H9 (cell line): Measurements from ENCODE around the gene NACC2. TPM values are rescaled to one million over a fixed set of nuclear protein-coding genes. Genes with fewer than 3 reads are reported as not detected.
A peak's percentile ranks its signal among the peaks of the same experiment; 100 is the strongest.

Experiments used
- DNase-seq: peaks from one replicate; pipeline ENCODE4 v3.0.0-alpha.2; 2017
- H2AFZ ChIP-seq: one replicate; pipeline ENCODE4 v1.6.1; 2013; ENCODE audit warnings: mild to moderate bottlenecking, low read length, control low read depth, moderate library complexity
- H2AK5ac ChIP-seq: 2 replicates; pipeline ENCODE4 v1.6.1; 2013; ENCODE audit warnings: low read length, control low read depth, mixed read lengths; ENCODE audit not compliant: insufficient read length
- H2BK120ac ChIP-seq: one replicate; pipeline ENCODE4 v1.6.1; 2013; ENCODE audit warnings: low read depth, mild to moderate bottlenecking, low read length, control low read depth, inconsistent platforms; ENCODE audit not compliant: poor library complexity, severe bottlenecking
- H2BK12ac ChIP-seq: 2 replicates; pipeline ENCODE4 v1.6.1; 2013; ENCODE audit warnings: low read length, control low read depth, mixed read lengths, low read depth; ENCODE audit not compliant: insufficient read length
- H2BK15ac ChIP-seq: 2 replicates; pipeline ENCODE4 v1.6.1; 2013; ENCODE audit warnings: low read depth, low read length, control low read depth
- H2BK20ac ChIP-seq: one replicate; pipeline ENCODE4 v1.6.1; 2013; ENCODE audit warnings: low read depth, mild to moderate bottlenecking, low read length, control low read depth, inconsistent platforms; ENCODE audit not compliant: poor library complexity, severe bottlenecking
- H2BK5ac ChIP-seq: 2 replicates; pipeline ENCODE4 v1.6.1; 2013; ENCODE audit warnings: low read length, control low read depth, mixed read lengths; ENCODE audit not compliant: insufficient read length
- H3K14ac ChIP-seq: 2 replicates; pipeline ENCODE4 v1.6.1; 2013; ENCODE audit warnings: low read length, control low read depth; ENCODE audit not compliant: insufficient read depth
- H3K18ac ChIP-seq: 2 replicates; pipeline ENCODE4 v1.6.1; 2013; ENCODE audit warnings: low read depth, mild to moderate bottlenecking, mixed read lengths, low read length, control low read depth; ENCODE audit not compliant: insufficient read length
- H3K23ac ChIP-seq: 2 replicates; pipeline ENCODE4 v1.6.1; 2013; ENCODE audit warnings: low read length, control low read depth, mixed read lengths, low read depth; ENCODE audit not compliant: insufficient read length
- H3K23me2 ChIP-seq: 2 replicates; pipeline ENCODE4 v1.6.1; 2013; ENCODE audit warnings: low read depth, mild to moderate bottlenecking, mixed read lengths, low read length, control low read depth; ENCODE audit not compliant: insufficient read length, poor library complexity, severe bottlenecking
- H3K27ac ChIP-seq: 2 replicates; pipeline ENCODE4 v1.5.1; 2013; ENCODE audit warnings: low read length, control low read depth, mixed read lengths, low read depth; ENCODE audit not compliant: insufficient read length
- H3K27me3 ChIP-seq: 2 replicates; pipeline ENCODE4 v1.6.1; 2013; ENCODE audit warnings: low read length, control low read depth, inconsistent platforms; ENCODE audit not compliant: insufficient read depth
- H3K4ac ChIP-seq: 2 replicates; pipeline ENCODE4 v1.6.1; 2013; ENCODE audit warnings: low read depth, mild to moderate bottlenecking, control low read depth, inconsistent platforms, low read length, moderate library complexity
- H3K4me1 ChIP-seq: 2 replicates; pipeline ENCODE4 v1.6.1; 2013; ENCODE audit warnings: low read length, control low read depth, inconsistent platforms; ENCODE audit not compliant: insufficient read depth
- H3K4me2 ChIP-seq: 2 replicates; pipeline ENCODE4 v1.6.1; 2013; ENCODE audit warnings: low read length, control low read depth, mixed read lengths; ENCODE audit not compliant: insufficient read length, insufficient read depth
- H3K56ac ChIP-seq: 2 replicates; pipeline ENCODE4 v1.6.1; 2013; ENCODE audit warnings: low read depth, mild to moderate bottlenecking, mixed read lengths, low read length, control low read depth; ENCODE audit not compliant: insufficient read length
- H3K79me1 ChIP-seq: 2 replicates; pipeline ENCODE4 v1.6.1; 2013; ENCODE audit warnings: low read depth, mild to moderate bottlenecking, moderate library complexity, low read length, control low read depth, inconsistent platforms; ENCODE audit not compliant: insufficient read depth, poor library complexity, severe bottlenecking
- H3K79me2 ChIP-seq: 2 replicates; pipeline ENCODE4 v1.6.1; 2013; ENCODE audit warnings: low read length, control low read depth, inconsistent platforms; ENCODE audit not compliant: insufficient read depth
- H3K9ac ChIP-seq: 2 replicates; pipeline ENCODE4 v1.6.1; 2013; ENCODE audit warnings: low read length, control low read depth, mixed read lengths; ENCODE audit not compliant: insufficient read length; ENCODE audit errors: extremely low read depth
- H3K9me3 ChIP-seq: one replicate; pipeline ENCODE4 v1.6.1; 2013; ENCODE audit warnings: low read depth, low read length, inconsistent platforms; ENCODE audit not compliant: control insufficient read depth
- H3T11ph ChIP-seq: one replicate; pipeline ENCODE4 v1.6.1; 2013; ENCODE audit warnings: mild to moderate bottlenecking, low read length, control low read depth, inconsistent platforms
- H4K20me1 ChIP-seq: one replicate; pipeline ENCODE4 v1.6.1; 2013; ENCODE audit not compliant: control insufficient read depth, insufficient read length, insufficient read depth
- H4K5ac ChIP-seq: 2 replicates; pipeline ENCODE4 v1.6.1; 2013; ENCODE audit warnings: low read depth, mild to moderate bottlenecking, mixed read lengths, low read length, control low read depth; ENCODE audit not compliant: insufficient read length
- H4K8ac ChIP-seq: replicated peaks from 2 replicates; pipeline ENCODE4 v1.6.1; 2013; ENCODE audit warnings: low read length, control low read depth, mixed read lengths, low read depth; ENCODE audit not compliant: insufficient read length
- H4K91ac ChIP-seq: 2 replicates; pipeline ENCODE4 v1.6.1; 2013; ENCODE audit warnings: low read depth, mild to moderate bottlenecking, moderate library complexity, mixed read lengths, low read length, control low read depth; ENCODE audit not compliant: insufficient read length
- H3K27ac Mint-ChIP-seq, 3 experiments: 2 replicates in 2 of 3; 3 replicates in 1 of 3; pipeline ENCODE4 v1.8.0; 2020 to 2021; ENCODE audit warnings: mixed read lengths in 3 of 3, mild to moderate bottlenecking in 1 of 3, moderate library complexity in 1 of 3
- H3K27me3 Mint-ChIP-seq: 2 replicates; pipeline ENCODE4 v1.8.0; 2021; ENCODE audit warnings: low read depth, mild to moderate bottlenecking, moderate library complexity, mixed read lengths
- H3K36me3 Mint-ChIP-seq, 3 experiments: 2 replicates in 2 of 3; 3 replicates in 1 of 3; pipeline ENCODE4 v1.8.0; 2020 to 2021; ENCODE audit warnings: low read depth in 3 of 3, mixed read lengths in 3 of 3; ENCODE audit not compliant: insufficient read depth in 1 of 3
- H3K4me1 Mint-ChIP-seq, 2 experiments: 2 replicates each; pipeline ENCODE4 v1.8.0; 2020; ENCODE audit warnings: mixed read lengths in 2 of 2
- H3K4me3 Mint-ChIP-seq, 2 experiments: 2 replicates in 1 of 2; 3 replicates in 1 of 2; pipeline ENCODE4 v1.8.0; 2020 to 2021; ENCODE audit warnings: mild to moderate bottlenecking in 2 of 2, mixed read lengths in 2 of 2, moderate library complexity in 1 of 2
- H3K9me3 Mint-ChIP-seq, 2 experiments: 2 replicates in 1 of 2; 3 replicates in 1 of 2; pipeline ENCODE4 v1.8.0; 2020; ENCODE audit warnings: mild to moderate bottlenecking in 2 of 2, mixed read lengths in 2 of 2, moderate library complexity in 1 of 2
- CTCF ChIP-seq: fragments of 200-600 bp; sonication (generic); conservative IDR thresholded peaks from 3 replicates; pipeline ENCODE4 v1.8.0; 2021; ENCODE audit warnings: antibody characterized with exemption, mild to moderate bottlenecking
- WGBS: extraction: QIAGEN DNeasy Blood & Tissue Kit; methylation state at CpG from one replicate; pipeline ENCODE4 v1.1.7; 2013; ENCODE audit warnings: missing lambda C conversion rate, low lambda C conversion rate, mixed read lengths; ENCODE audit not compliant: insufficient read length; ENCODE audit errors: extremely low coverage; 5-methylcytosine and 5-hydroxymethylcytosine counted together
- total RNA-seq: library from RNA; stranded (reverse); gene quantifications from 2 replicates; pipeline ENCODE4 v1.2.1, GENCODE V29; 2021

Gene NACC2
- total RNA-seq, 1 experiment from 2014 or later: 11.5 TPM

GRCh38 chr9:136116360-136117098, 21.4 kb upstream of the NACC2 start:
- Histone ChIP-seq H3K14ac (no peak overlapping the region), H2BK5ac (no peak overlapping the region), H2AK5ac (no peak overlapping the region), H4K91ac (no peak overlapping the region), H3K4ac (no peak overlapping the region), H3K4me2 (no peak overlapping the region), H3K27ac (no peak overlapping the region), H3K9me3 (no peaks in the 10 kb centered on the region), H3K18ac (no peak overlapping the region), H3K27me3 (no peaks in the 10 kb centered on the region), H3K79me1 (no peaks in the 10 kb centered on the region), H2BK15ac (no peak overlapping the region), H2AFZ (no peak overlapping the region), H3K79me2 (no peaks in the 10 kb centered on the region), H2BK120ac (no peak overlapping the region), H4K5ac (no peak overlapping the region), H2BK12ac (no peak overlapping the region), H3K56ac (no peak overlapping the region), H4K8ac (no peak overlapping the region), H3T11ph (no peak overlapping the region), H4K20me1 (no peaks in the 10 kb centered on the region), H3K23ac (no peak overlapping the region), H3K9ac (no peak overlapping the region), H2BK20ac (no peak overlapping the region), H3K23me2 (no peaks in the 10 kb centered on the region), H3K4me1 (no peaks in the 10 kb centered on the region)
- no peak for DNase-seq
- H3K4me1 Mint-ChIP-seq: peaks cover 3 to 4% of the 10 kb centered on the region in 2 experiments
- H3K36me3 Mint-ChIP-seq: peaks cover 1 to 18% (median 17%) of the 10 kb centered on the region in 3 experiments; a peak in 5 of 7 replicates
- no peaks in the 10 kb centered on the region for H3K9me3 Mint-ChIP-seq
- WGBS: no CpG with 5 or more reads among the region's 69 CpGs
- no peak overlapping the region for H3K27ac Mint-ChIP-seq
- H3K4me3 Mint-ChIP-seq: peak overlapping the region in 1 of 2 experiments; percentile 44; a peak in 1 of 5 replicates
- no peak for TF ChIP-seq CTCF
- no peaks in the 10 kb centered on the region for H3K27me3 Mint-ChIP-seq
